Natural killer cell treated with Interleukin-12 subunit alpha and Interleukin-12 subunit beta and Interleukin-15 and Interleukin-18, amount 100 ng/mL, for 72 hours (primary cell): ENCODE measurements around the gene JMJD8. TPM values are rescaled to one million over a fixed set of nuclear protein-coding genes. Genes with fewer than 3 reads are reported as not detected.
A peak's percentile ranks its signal among the peaks of the same experiment; 100 is the strongest.

Experiments used
- ATAC-seq, 2 donors: fragments of 150-1000 bp; cut with Tn5 transposase in 1 of 2; sonication (Bioruptor Pico), chemical (Tn5 transposase) in 1 of 2; 2 replicates each; pipeline ENCODE4 v1.10.0; 2021
- DNase-seq: peaks from one replicate; pipeline ENCODE4 v3.0.0; 2022; ENCODE audit warnings: low spot score
- H3K27ac Mint-ChIP-seq, 2 donors: 1 replicate in 1 of 2; 2 replicates in 1 of 2; pipeline ENCODE4 v1.8.0; 2022; ENCODE audit warnings: mixed read lengths in 2 of 2, mild to moderate bottlenecking in 1 of 2, moderate library complexity in 1 of 2
- H3K27me3 Mint-ChIP-seq, 2 donors: 1 replicate in 1 of 2; 2 replicates in 1 of 2; pipeline ENCODE4 v1.8.0; 2022; ENCODE audit warnings: mixed read lengths in 2 of 2
- H3K36me3 Mint-ChIP-seq: one replicate; pipeline ENCODE4 v1.8.0; 2022; ENCODE audit warnings: mixed read lengths
- H3K4me1 Mint-ChIP-seq, 2 donors: 1 replicate in 1 of 2; 2 replicates in 1 of 2; pipeline ENCODE4 v1.8.0; 2022; ENCODE audit warnings: low read depth in 2 of 2, mixed read lengths in 2 of 2, mild to moderate bottlenecking in 1 of 2
- H3K4me3 Mint-ChIP-seq: one replicate; pipeline ENCODE4 v1.8.0; 2022; ENCODE audit warnings: mixed read lengths
- H3K9me3 Mint-ChIP-seq: 2 replicates; pipeline ENCODE4 v1.8.0; 2022; ENCODE audit warnings: mixed read lengths
- total RNA-seq, 2 donors: library from RNA; stranded (reverse); gene quantifications; one replicate each; pipeline ENCODE4 v1.2.3, GENCODE V29; 2022

JMJD8 gene
- total RNA-seq, result 10 to 100 TPM; 31.2 to 53.4 TPM

GRCh38 chr16:684071-684794 is at the start of gene JMJD8:
JMJD8 (minus strand) TSS chr16:684334; CDS start chr16:684319, 15 bp downstream.
- Mint-ChIP-seq H3K9me3 (no peaks in the 10 kb centered on the region), H3K4me1 (peaks cover 9 to 11% of the 10 kb centered on the region in 2 donors), H3K27me3 (no peaks in the 10 kb centered on the region), H3K27ac (peak within 1 kb of the TSS in 1 of 2 donors; percentile 44), H3K36me3 (no peaks in the 10 kb centered on the region), H3K4me3 (peak within 1 kb of the TSS; percentile 77)
- peak; percentile 83 to 88 for ATAC-seq
- peak; percentile 98 for DNase-seq

DNA sequence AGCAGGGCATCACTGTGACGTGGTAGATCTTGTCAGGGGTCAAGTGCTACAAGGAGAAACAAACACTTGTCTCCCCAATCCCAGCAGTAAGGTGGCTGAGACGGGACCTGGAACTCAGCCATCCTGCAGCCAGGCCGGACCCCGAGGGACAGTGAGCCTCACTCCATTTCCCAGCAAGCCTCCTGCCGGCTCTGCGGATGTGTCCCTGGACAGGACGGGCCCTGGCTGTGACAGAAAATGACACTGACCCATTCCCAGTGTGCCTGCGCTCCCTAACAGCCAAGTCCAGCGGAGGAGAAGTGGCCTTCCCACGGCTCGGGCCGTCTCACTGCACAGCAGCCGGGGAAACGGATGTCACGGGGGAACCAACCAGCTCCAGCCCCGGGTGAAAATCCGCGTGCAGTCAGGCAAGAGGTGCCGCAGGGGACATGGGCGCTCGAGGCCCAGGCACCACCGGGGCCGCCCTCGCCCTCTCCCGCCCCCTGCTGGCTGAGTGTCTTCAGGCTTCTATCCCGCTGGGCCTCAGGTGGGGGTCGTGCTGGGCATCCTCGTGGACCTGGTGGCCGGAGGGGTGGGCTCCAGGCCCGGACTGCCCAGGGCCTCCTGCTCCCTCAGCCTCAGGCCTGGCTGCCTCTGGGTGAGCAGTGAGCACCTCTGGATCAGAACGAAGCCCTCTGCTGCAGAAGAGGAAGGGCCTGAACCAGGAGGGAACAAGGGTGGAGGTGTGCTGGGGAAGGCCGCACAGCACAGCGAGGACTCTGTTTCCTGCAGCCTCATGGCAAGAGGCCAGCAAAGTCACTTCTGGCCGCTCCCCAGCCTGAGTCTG is 49.5 kb upstream of the JMJD8 start:
- DNase-seq (no peak), ATAC-seq (peak in 1 of 2 donors; percentile 29)
- Mint-ChIP-seq H3K27ac (no peak overlapping the region), H3K9me3 (no peaks in the 10 kb centered on the region), H3K27me3 (no peaks in the 10 kb centered on the region), H3K36me3 (no peaks in the 10 kb centered on the region), H3K4me1 (peaks cover 0 to 10% of the 10 kb centered on the region in 2 donors), H3K4me3 (no peak overlapping the region)

DNA sequence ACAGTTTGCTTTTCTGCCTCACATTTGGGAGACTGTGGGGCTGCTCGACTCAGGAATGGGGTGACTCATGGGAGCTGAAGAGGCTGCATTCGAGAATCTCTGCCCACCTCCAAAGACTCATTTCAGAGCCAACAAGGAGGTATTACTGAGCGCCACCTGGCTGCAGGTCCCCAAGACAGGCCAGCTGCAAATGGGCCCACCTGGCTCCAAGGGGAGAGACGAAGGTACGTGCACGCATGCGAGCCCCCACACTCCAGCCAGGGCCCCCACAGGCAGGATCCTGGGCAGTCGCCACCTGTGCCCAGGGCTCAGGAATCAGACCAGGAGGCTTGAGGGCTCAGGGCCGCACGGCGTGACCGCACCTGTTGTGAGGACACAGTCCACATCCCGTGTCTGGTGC is 48.8 kb upstream of the JMJD8 start:
- no peak for DNase-seq
- H3K36me3 Mint-ChIP-seq, result no peaks in the 10 kb centered on the region
- H3K9me3 Mint-ChIP-seq, result no peaks in the 10 kb centered on the region
- H3K4me1 Mint-ChIP-seq, result peaks cover 0 to 10% of the 10 kb centered on the region in 2 donors
- H3K4me3 Mint-ChIP-seq, result no peak overlapping the region
- ATAC-seq, result no peak
- no peak overlapping the region for H3K27ac Mint-ChIP-seq
- no peaks in the 10 kb centered on the region for H3K27me3 Mint-ChIP-seq

DNA sequence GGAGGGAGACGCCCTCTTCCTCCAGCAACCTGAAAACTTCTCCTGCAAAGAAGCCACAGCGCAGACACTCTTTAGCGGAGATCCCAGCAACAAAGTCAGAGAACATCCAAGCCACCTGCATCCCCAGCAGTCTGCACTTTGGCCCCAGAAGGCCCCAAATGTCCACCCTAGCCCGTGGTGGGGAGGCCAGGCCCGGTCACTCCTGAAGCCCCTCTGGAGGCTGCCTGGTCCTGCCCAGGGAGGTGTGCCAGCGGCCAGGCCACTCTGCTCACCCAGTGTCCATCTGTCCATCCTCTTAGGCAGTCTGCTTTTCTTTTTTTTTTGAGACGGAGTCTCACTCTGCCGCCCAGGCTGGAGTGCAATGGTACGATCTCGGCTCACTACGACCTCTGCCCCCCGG is 48.2 kb upstream of the JMJD8 start:
- Mint-ChIP-seq H3K9me3 (no peaks in the 10 kb centered on the region), H3K4me1 (peaks cover 0 to 10% of the 10 kb centered on the region in 2 donors), H3K27me3 (no peaks in the 10 kb centered on the region), H3K36me3 (no peaks in the 10 kb centered on the region), H3K4me3 (no peak overlapping the region), H3K27ac (no peak overlapping the region)
- ATAC-seq (no peak), DNase-seq (no peak)

GRCh38 chr16:730666-731509 is 46.8 kb upstream of the JMJD8 start:
- no peak for DNase-seq
- Mint-ChIP-seq H3K9me3 (no peaks in the 10 kb centered on the region), H3K36me3 (no peaks in the 10 kb centered on the region), H3K4me3 (no peak overlapping the region), H3K27me3 (no peaks in the 10 kb centered on the region), H3K4me1 (peaks cover 0 to 7% of the 10 kb centered on the region in 2 donors), H3K27ac (no peak overlapping the region)
- ATAC-seq, result no peak

GRCh38 chr16:729768-730665 is 45.9 kb upstream of the JMJD8 start:
- Mint-ChIP-seq H3K4me3 (no peak overlapping the region), H3K4me1 (no peaks in the 10 kb centered on the region), H3K27me3 (no peaks in the 10 kb centered on the region), H3K27ac (no peak overlapping the region), H3K9me3 (no peaks in the 10 kb centered on the region), H3K36me3 (no peaks in the 10 kb centered on the region)
- no peak for DNase-seq
- no peak for ATAC-seq

- Mint-ChIP-seq H3K4me3 (peak overlapping the region; percentile 10), H3K9me3 (no peaks in the 10 kb centered on the region), H3K27ac (no peak overlapping the region), H3K27me3 (no peaks in the 10 kb centered on the region), H3K4me1 (no peaks in the 10 kb centered on the region), H3K36me3 (no peaks in the 10 kb centered on the region)
- ATAC-seq (no peak), DNase-seq (no peak)
Measured at GRCh38 chr16:728890-729744, 45.0 kb upstream of the JMJD8 start.

DNA sequence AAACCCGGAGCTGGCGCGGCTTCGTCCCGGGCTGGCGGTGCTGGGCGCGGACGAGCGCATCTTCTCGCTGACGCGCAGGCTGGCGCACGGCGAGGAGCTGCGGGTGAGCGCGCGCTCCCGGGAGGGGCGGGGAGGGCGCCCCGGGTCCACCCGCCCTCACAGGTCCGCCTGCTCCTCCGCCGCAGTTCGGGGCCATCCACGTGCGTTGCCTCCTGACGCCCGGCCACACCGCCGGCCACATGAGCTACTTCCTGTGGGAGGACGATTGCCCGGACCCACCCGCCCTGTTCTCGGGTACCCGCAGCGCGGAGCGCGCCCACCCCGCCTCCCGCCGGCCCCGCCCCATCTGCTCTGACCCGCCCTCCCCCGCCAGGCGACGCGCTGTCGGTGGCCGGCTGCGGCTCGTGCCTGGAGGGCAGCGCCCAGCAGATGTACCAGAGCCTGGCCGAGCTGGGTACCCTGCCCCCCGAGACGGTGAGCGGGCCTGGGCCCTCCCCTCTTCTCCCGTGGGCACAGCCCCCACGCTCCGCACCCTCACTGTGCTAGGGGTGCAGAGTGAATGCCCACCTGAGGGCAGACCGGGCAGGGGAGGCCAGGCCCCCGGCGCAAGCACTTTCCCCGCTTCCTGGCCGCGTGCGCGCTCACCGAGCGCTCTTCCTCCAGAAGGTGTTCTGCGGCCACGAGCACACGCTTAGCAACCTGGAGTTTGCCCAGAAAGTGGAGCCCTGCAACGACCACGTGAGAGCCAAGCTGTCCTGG is 44.2 kb upstream of the JMJD8 start:
- peak overlapping the region; percentile 10 for H3K4me3 Mint-ChIP-seq
- no peaks in the 10 kb centered on the region for H3K36me3 Mint-ChIP-seq
- ATAC-seq (peak; percentile 72 to 76), DNase-seq (no peak)
- no peaks in the 10 kb centered on the region for H3K4me1 Mint-ChIP-seq
- no peaks in the 10 kb centered on the region for H3K27me3 Mint-ChIP-seq
- no peak overlapping the region for H3K27ac Mint-ChIP-seq
- no peaks in the 10 kb centered on the region for H3K9me3 Mint-ChIP-seq

DNA sequence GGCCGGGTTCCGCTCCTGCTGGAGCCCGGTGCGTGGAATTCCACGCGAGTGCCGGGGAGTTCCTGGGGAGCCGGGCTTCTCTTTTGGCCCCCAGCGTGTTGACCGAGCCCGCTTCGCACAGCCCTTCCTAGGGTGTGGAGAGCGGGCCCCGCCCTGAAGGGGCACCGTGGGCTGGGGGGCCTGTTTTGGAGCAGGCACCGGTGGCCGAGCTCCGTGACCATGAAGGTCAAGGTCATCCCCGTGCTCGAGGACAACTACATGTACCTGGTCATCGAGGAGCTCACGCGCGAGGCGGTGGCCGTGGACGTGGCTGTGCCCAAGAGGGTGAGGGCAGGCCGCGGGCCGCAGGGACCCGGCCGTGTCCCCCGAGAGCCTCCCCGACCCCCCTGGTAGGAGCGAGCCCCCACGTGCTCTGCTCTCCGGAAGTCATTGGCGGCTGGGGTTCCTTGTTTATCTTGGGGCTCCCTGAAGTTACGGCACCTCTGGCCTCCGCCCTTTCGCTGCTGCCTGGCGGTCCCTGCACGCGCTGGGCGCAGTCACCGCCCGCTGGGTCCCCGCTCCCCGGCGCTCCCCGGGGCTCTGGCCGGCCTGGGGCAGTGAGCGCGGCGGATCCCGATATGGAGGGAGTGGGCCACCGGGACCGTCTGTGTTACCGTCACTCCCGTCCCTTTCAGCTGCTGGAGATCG is 43.3 kb upstream of the JMJD8 start:
- H3K4me1 Mint-ChIP-seq, result peaks cover 0 to 2% of the 10 kb centered on the region in 2 donors
- H3K4me3 Mint-ChIP-seq, result peak overlapping the region; percentile 52
- H3K27ac Mint-ChIP-seq, result no peak overlapping the region

GRCh38 chr16:726438-727290 is 42.5 kb upstream of the JMJD8 start, which contains the start of the genes CCDC78 and HAGHL:
CCDC78 (minus strand) TSS chr16:726443; CDS start chr16:726367, 76 bp downstream.
HAGHL (plus strand) TSS chr16:727106; CDS start chr16:727510, 404 bp downstream.
- DNase-seq (peak; percentile 78), ATAC-seq (peak; percentile 57 to 70)
- H3K27me3 Mint-ChIP-seq, result no peaks in the 10 kb centered on the region
- peak within 1 kb of the TSS; percentile 52 for H3K4me3 Mint-ChIP-seq
- H3K4me1 Mint-ChIP-seq, result peaks cover 0 to 2% of the 10 kb centered on the region in 2 donors
- no peaks in the 10 kb centered on the region for H3K36me3 Mint-ChIP-seq
- H3K27ac Mint-ChIP-seq, result no peak within 1 kb of the TSS
- no peaks in the 10 kb centered on the region for H3K9me3 Mint-ChIP-seq

More for the DNA sequence above, 43.3 kb upstream of the JMJD8 start:
- DNase-seq (no peak), ATAC-seq (peak; percentile 1 to 15)
- no peaks in the 10 kb centered on the region for H3K36me3 Mint-ChIP-seq
- H3K27me3 Mint-ChIP-seq, result no peaks in the 10 kb centered on the region
- H3K9me3 Mint-ChIP-seq, result no peaks in the 10 kb centered on the region

DNA sequence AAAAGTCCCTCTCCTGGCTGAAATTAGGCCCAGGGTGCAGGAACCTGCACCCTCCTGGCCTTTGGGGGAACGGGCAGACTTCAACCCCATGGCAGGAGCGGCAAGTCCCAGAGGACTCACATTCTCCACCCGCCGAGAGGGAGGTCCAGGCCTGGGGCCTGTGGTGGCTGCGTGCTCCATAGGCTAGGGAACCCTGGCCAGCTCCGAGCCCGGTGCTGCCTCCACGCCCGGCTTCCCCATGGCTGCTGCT is 42.0 kb upstream of the JMJD8 start:
- Mint-ChIP-seq H3K27me3 (no peaks in the 10 kb centered on the region), H3K36me3 (no peaks in the 10 kb centered on the region), H3K4me1 (peaks cover 0 to 2% of the 10 kb centered on the region in 2 donors), H3K4me3 (no peak overlapping the region), H3K27ac (no peak overlapping the region), H3K9me3 (no peaks in the 10 kb centered on the region)
- no peak for DNase-seq
- no peak for ATAC-seq
